ENCODE results near the gene YES1. TPM values are rescaled to one million over a fixed set of nuclear protein-coding genes. Genes with fewer than 3 reads are reported as not detected.
"Not testable (repeated sequence)": the region's sequence is repeated elsewhere in the genome, so short reads cannot be mapped to it uniquely, and the experiment has no call there.

The YES1 gene
- total and polyA plus RNA-seq, 4 donors: 17.9 to 61.7 (median 31.6) TPM

- H3K27ac ChIP-seq (ENCODE audit: low read depth in 1 of 2, low read length in 1 of 2): peak overlapping the region; percentile 92 to 97
- TF ChIP-seq, protein P1, sequence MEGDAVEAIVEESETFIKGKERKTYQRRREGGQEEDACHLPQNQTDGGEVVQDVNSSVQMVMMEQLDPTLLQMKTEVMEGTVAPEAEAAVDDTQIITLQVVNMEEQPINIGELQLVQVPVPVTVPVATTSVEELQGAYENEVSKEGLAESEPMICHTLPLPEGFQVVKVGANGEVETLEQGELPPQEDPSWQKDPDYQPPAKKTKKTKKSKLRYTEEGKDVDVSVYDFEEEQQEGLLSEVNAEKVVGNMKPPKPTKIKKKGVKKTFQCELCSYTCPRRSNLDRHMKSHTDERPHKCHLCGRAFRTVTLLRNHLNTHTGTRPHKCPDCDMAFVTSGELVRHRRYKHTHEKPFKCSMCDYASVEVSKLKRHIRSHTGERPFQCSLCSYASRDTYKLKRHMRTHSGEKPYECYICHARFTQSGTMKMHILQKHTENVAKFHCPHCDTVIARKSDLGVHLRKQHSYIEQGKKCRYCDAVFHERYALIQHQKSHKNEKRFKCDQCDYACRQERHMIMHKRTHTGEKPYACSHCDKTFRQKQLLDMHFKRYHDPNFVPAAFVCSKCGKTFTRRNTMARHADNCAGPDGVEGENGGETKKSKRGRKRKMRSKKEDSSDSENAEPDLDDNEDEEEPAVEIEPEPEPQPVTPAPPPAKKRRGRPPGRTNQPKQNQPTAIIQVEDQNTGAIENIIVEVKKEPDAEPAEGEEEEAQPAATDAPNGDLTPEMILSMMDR (IDR thresholded peaks at IDR 0.05; ENCODE audit: control extremely low read depth, extremely low read depth): no peak
- peak overlapping the region; percentile 51 for H3K4me3 ChIP-seq
- H3K27me3 ChIP-seq (ENCODE audit: control insufficient read depth in 3 of 3, insufficient read depth in 3 of 3, low read length in 2 of 3): no peaks in the 10 kb centered on the region
- WGBS, 2 donors: 1% methylated on average over 26 to 30 of the region's 30 CpGs
- no peaks in the 10 kb centered on the region for H3K36me3 ChIP-seq (ENCODE audit: control insufficient read depth in 4 of 4, insufficient read depth in 4 of 4, low read length in 4 of 4)
- ATAC-seq (ENCODE audit: insufficient read depth, low FRiP score): no peak
- H3K9ac ChIP-seq (ENCODE audit: insufficient read depth in 1 of 2, low read length in 2 of 2): peak overlapping the region; percentile 94 to 95
- H3K4me1 ChIP-seq (ENCODE audit: control insufficient read depth in 5 of 5, insufficient read depth in 5 of 5, low read length in 5 of 5): peaks cover 0 to 23% (median 0%) of the 10 kb centered on the region in 5 donors
- peak in 2 of 3 donors; percentile 63 to 73 for DNase-seq
- H3K9me3 ChIP-seq (ENCODE audit: control insufficient read depth in 4 of 4, insufficient read depth in 3 of 4, low read length in 3 of 4): no peaks in the 10 kb centered on the region
These were observed 705 bp downstream of the YES1 start for GRCh38 chr18:811182-811891.

DNA sequence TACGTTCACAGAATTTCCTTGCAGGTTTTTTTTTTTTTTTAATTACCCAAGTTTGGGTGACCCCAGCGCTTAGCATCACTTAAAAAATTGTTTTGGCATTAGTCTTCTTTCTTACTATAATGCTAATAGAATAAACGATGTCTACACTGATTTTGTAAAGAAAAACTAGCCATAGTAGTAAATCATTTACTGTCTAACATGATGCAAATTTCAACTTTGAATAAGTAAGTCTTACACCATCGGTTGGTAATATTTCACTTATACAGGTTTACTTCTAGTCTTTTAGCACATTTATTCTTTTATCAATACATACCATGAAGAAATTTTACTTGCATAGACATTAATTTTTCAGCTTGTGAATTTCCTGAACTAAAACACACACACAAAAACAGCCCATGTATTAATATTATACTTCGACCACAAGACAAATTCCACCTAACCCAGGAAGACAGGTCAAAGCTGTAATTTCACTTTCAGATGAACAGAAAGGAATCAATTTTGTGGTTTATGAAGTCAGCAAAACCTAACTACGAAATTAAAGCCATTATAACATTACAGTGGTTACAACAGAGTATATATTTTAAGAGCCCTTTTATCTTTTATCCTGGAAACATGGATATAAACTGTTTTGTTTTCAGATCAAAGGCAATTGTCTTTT, 1.9 kb downstream of the YES1 start:
- Histone ChIP-seq H3K9me3 (ENCODE audit: control insufficient read depth in 4 of 4, insufficient read depth in 3 of 4, low read length in 3 of 4) (no peaks in the 10 kb centered on the region), H3K36me3 (ENCODE audit: control insufficient read depth in 4 of 4, insufficient read depth in 4 of 4, low read length in 4 of 4) (no peaks in the 10 kb centered on the region), H3K4me3 (no peak overlapping the region), H3K4me1 (ENCODE audit: control insufficient read depth in 5 of 5, insufficient read depth in 5 of 5, low read length in 5 of 5) (peaks cover 0 to 27% (median 0%) of the 10 kb centered on the region in 5 donors), H3K9ac (ENCODE audit: insufficient read depth in 1 of 2, low read length in 2 of 2) (peak overlapping the region in 1 of 2 donors; percentile 94), H3K27me3 (ENCODE audit: control insufficient read depth in 3 of 3, insufficient read depth in 3 of 3, low read length in 2 of 3) (no peaks in the 10 kb centered on the region), H3K27ac (ENCODE audit: low read depth in 1 of 2, low read length in 1 of 2) (no peak overlapping the region)
- DNase-seq (no peak), ATAC-seq (ENCODE audit: insufficient read depth, low FRiP score) (no peak)
- 39 to 44% methylated on average over 6 of the region's 6 CpGs for WGBS, 2 donors
- TF ChIP-seq, protein P1 (IDR thresholded peaks at IDR 0.05; ENCODE audit: control extremely low read depth, extremely low read depth): no peak

GRCh38 chr18:809228-809627, 2.8 kb downstream of the YES1 start:
- not testable (repeated sequence) for H3K9me3 ChIP-seq (ENCODE audit: control insufficient read depth in 4 of 4, insufficient read depth in 3 of 4, low read length in 3 of 4); H3K27ac ChIP-seq (ENCODE audit: low read depth in 1 of 2, low read length in 1 of 2); ATAC-seq (ENCODE audit: insufficient read depth, low FRiP score); DNase-seq; H3K4me3 ChIP-seq; H3K9ac ChIP-seq (ENCODE audit: insufficient read depth in 1 of 2, low read length in 2 of 2); H3K36me3 ChIP-seq (ENCODE audit: control insufficient read depth in 4 of 4, insufficient read depth in 4 of 4, low read length in 4 of 4); H3K27me3 ChIP-seq (ENCODE audit: control insufficient read depth in 3 of 3, insufficient read depth in 3 of 3, low read length in 2 of 3)
- WGBS, 2 donors: 94 to 97% methylated on average over 11 of the region's 11 CpGs
- peaks cover 0 to 27% (median 0%) of the 10 kb centered on the region in 5 donors for H3K4me1 ChIP-seq (ENCODE audit: control insufficient read depth in 5 of 5, insufficient read depth in 5 of 5, low read length in 5 of 5)

- Histone ChIP-seq H3K4me3 (no peak overlapping the region), H3K36me3 (ENCODE audit: control insufficient read depth in 4 of 4, insufficient read depth in 4 of 4, low read length in 4 of 4) (no peaks in the 10 kb centered on the region), H3K27me3 (ENCODE audit: control insufficient read depth in 3 of 3, insufficient read depth in 3 of 3, low read length in 2 of 3) (no peaks in the 10 kb centered on the region), H3K27ac (ENCODE audit: low read depth in 1 of 2, low read length in 1 of 2) (no peak overlapping the region), H3K9ac (ENCODE audit: insufficient read depth in 1 of 2, low read length in 2 of 2) (no peak overlapping the region), H3K4me1 (ENCODE audit: control insufficient read depth in 5 of 5, insufficient read depth in 5 of 5, low read length in 5 of 5) (peaks cover 0 to 27% (median 1%) of the 10 kb centered on the region in 5 donors), H3K9me3 (ENCODE audit: control insufficient read depth in 4 of 4, insufficient read depth in 3 of 4, low read length in 3 of 4) (no peaks in the 10 kb centered on the region)
- TF ChIP-seq, protein P1 (IDR thresholded peaks at IDR 0.05; ENCODE audit: control extremely low read depth, extremely low read depth): no peak
- DNase-seq: no peak
- ATAC-seq (ENCODE audit: insufficient read depth, low FRiP score): no peak
- 63 to 68% methylated on average over 2 of the region's 2 CpGs for whole genome bisulfite sequencing, 2 donors
These were observed 3.5 kb downstream of the YES1 start for GRCh38 chr18:808502-808901.

Measured in lung (tissue), 12 donors.